PFSK-1 (cell line): ENCODE results near the gene PTPRN2.

Source experiments
- POLR2AphosphoS5 ChIP-seq: IDR thresholded peaks from 2 replicates; pipeline ENCODE4 v1.6.1; 2012; ENCODE audit warnings: low read depth, mild to moderate bottlenecking, control low read depth, low read length, moderate library complexity
- TAF1 ChIP-seq: IDR thresholded peaks from 2 replicates; pipeline ENCODE4 v1.6.1; 2012; ENCODE audit warnings: low read length, control low read depth, borderline replicate concordance; ENCODE audit not compliant: insufficient read depth
- TF ChIP-seq, protein P1 (sequence below), 2 experiments: IDR thresholded peaks; 2 replicates each; pipeline versions ENCODE4 v1.6.1 to v1.8.0; 2011 to 2012; ENCODE audit warnings: low read depth in 2 of 2, low read length in 2 of 2, control low read depth in 1 of 2, inconsistent platforms in 1 of 2, mild to moderate bottlenecking in 1 of 2, moderate library complexity in 1 of 2; ENCODE audit not compliant: insufficient read depth in 1 of 2

DNA sequence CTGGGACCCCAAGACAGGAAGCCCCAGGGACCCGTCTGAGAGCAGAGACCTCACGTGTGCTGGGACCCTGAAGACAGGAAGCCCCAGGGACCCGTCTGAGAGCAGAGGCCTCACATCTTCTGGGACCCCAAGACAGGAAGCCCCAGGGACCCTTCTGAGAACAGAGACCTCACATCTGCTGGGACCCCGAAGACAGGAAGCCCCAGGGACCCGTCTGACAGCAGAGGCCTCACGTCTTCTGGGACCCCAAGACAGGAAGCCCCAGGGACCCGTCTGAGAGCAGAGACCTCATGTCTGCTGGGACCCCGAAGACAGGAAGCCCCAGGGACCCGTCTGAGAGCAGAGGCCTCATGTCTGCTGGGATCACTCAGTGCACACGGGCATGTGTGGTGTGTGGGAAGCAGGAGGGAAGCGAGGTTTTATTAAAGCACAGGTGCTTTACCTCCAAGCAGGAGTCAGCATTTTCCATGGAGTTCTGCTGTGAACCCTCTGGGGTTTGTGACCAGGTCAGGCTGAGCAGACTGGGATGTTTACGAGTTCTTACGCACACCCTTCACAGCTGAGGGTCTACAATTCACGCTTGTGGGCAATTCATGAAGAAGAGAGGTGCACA is 660.2 kb downstream of the PTPRN2 start:
- TF ChIP-seq, protein P1, sequence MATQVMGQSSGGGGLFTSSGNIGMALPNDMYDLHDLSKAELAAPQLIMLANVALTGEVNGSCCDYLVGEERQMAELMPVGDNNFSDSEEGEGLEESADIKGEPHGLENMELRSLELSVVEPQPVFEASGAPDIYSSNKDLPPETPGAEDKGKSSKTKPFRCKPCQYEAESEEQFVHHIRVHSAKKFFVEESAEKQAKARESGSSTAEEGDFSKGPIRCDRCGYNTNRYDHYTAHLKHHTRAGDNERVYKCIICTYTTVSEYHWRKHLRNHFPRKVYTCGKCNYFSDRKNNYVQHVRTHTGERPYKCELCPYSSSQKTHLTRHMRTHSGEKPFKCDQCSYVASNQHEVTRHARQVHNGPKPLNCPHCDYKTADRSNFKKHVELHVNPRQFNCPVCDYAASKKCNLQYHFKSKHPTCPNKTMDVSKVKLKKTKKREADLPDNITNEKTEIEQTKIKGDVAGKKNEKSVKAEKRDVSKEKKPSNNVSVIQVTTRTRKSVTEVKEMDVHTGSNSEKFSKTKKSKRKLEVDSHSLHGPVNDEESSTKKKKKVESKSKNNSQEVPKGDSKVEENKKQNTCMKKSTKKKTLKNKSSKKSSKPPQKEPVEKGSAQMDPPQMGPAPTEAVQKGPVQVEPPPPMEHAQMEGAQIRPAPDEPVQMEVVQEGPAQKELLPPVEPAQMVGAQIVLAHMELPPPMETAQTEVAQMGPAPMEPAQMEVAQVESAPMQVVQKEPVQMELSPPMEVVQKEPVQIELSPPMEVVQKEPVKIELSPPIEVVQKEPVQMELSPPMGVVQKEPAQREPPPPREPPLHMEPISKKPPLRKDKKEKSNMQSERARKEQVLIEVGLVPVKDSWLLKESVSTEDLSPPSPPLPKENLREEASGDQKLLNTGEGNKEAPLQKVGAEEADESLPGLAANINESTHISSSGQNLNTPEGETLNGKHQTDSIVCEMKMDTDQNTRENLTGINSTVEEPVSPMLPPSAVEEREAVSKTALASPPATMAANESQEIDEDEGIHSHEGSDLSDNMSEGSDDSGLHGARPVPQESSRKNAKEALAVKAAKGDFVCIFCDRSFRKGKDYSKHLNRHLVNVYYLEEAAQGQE (IDR thresholded peaks at IDR 0.05; ENCODE audit: insufficient read depth in 1 of 2, low read depth in 2 of 2, low read length in 2 of 2): no peak
- TF ChIP-seq POLR2AphosphoS5 (no peak), TAF1 (no peak)
